ENCODE data around the gene ME1. TPM values are rescaled to one million over a fixed set of nuclear protein-coding genes. Genes with fewer than 3 reads are reported as not detected.

Gene ME1
- total and polyA plus RNA-seq, 2 of the 13 experiments (the other 11 are each of a cell fraction or from before 2014, with no cell fraction given), result not detected

DNA sequence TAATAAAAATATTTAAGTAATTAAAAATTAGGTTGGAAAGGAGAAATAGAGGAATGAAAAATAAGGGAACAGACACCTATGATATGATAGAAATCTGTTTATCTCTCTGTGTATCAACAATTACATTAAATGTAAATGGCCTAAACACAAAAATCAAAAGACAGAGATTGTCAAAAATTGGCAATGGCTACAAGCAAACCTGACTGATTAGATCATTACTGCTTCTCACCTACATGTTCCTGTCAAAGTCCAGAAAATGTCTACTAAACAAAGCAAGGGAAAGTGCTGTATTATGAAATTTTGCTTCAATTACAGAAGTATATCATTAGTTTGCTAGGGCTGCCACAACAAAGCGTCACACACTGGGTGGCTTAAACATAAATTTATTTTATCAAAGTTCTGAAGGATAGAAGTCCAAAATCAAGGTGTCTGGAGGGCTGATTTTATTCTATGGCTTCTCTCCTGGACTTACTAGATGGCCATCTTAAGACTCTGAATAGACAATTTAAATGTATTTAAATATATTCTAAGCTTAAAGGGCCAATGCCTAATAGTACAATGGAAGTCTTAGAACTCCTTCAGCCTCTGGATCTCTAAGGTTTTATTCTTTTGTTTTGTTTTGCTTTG lies 6.3 kb downstream of the ME1 start:
- H3K4me1 ChIP-seq (ENCODE audit: insufficient read depth, low read length), result no peaks in the 10 kb centered on the region
- intact Hi-C loops (cut with micrococcal nuclease; ENCODE audit: unreplicated experiment), result no loop called here

DNA sequence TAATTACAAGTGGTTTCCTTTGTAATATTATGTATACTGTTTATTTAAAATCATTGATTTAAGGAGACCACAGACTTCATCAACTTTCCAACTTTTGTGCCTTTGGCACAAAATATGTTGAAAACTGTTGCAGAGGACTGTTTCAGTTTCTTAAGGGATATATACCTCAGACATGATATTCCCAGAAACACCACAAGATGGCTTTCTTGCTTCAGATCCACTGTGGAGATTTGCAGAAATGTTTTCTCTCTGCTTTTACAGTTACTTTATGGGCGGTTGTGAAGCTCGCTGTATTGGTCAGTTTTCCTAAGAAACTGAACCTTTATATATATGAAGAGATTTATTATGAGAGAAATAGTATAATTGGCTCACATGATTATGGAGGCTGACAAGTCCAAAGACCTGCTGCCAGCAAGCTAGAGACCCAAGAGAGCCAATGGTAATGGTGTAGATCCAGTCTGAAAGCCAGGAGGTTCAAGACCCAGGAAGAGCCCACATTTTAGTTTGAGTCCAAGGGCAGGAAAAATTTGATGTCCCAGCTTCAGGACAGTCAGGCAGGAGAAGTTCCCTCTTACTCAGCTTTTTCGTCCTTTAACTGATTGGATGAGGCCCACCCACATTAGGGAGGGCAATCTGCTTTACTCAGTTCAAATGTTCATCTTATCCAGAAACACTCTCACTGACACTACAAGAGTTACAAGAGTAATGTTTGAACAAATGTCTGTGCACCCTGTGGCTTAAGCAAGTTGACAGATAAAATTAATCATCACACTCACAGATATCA lies 12.8 kb downstream of the ME1 start:
- BruUV-seq (replicated peaks), result no TSS peak
- ChIA-PET POLR2A (no interaction called here), CTCF (ENCODE audit: low intra/inter-chr PET ratio, low total read pairs) (interaction anchor here (0.9 to 1.9 kb wide), 2 partner anchors 94 to 96 kb away, joined by 5 to 18 read pairs; partner anchors contain the start of gene PRSS35)
- Histone ChIP-seq H3K36me3 (replicated peaks in 1 of 2; ENCODE audit: control insufficient read depth in 1 of 2, insufficient read depth in 2 of 2, low read length in 2 of 2) (no peaks in the 10 kb centered on the region), H3K9ac (ENCODE audit: insufficient read depth, low read depth, low read length) (no peak overlapping the region), H3K4me3 (replicated peaks in 1 of 3; ENCODE audit: insufficient read depth in 1 of 3, low read depth in 2 of 3, low read length in 3 of 3) (no peak overlapping the region), H3K4me2 (ENCODE audit: low read depth, low read length) (no peak overlapping the region), H2AFZ (ENCODE audit: low read length) (no peak overlapping the region), H3K79me2 (ENCODE audit: insufficient read depth, low read length) (no peaks in the 10 kb centered on the region), H3K27ac (ENCODE audit: extremely low read length, insufficient read depth, low read length) (no peak overlapping the region), H3K27me3 (ENCODE audit: control insufficient read depth in 1 of 2, insufficient read depth in 2 of 2, low read length in 2 of 2) (no peaks in the 10 kb centered on the region), H3K4me1 (ENCODE audit: insufficient read depth, low read length) (no peaks in the 10 kb centered on the region), H4K20me1 (ENCODE audit: insufficient read depth, low read length) (no peaks in the 10 kb centered on the region), H3K9me3 (ENCODE audit: low read length) (no peaks in the 10 kb centered on the region)
- ATAC-seq (peak; percentile 74), FAIRE-seq (peak; percentile 23), DNase-seq (ENCODE audit: low spot score) (peak; percentile 27)
- intact Hi-C loops (cut with micrococcal nuclease; ENCODE audit: unreplicated experiment) (loop anchor here (1.0 kb wide), 1 partner anchor 97 kb away; no protein-coding TSS in a partner anchor), in situ Hi-C loops (cut with HindIII; ENCODE audit: extremely low pct_ligation_motif_present, low pct_unique_long_range_greater_than_20kb) (loop anchor here (5.0 kb wide), 1 partner anchor 94 kb away; the partner anchor contains the start of gene PRSS35)
- WGBS (ENCODE audit: low lambda C conversion rate), result 6% methylated on average over 3 of the region's 3 CpGs
- TF ChIP-seq LCORL (IDR thresholded peaks at IDR 0.05) (no peak), LCORL (CRISPR knock-in tag; IDR thresholded peaks at IDR 0.05) (no peak), ATRX (CRISPR knock-in tag; IDR thresholded peaks at IDR 0.05; ENCODE audit: borderline replicate concordance) (no peak), TRIM24 (CRISPR knock-in tag; IDR thresholded peaks at IDR 0.05) (no peak), STAG1 (CRISPR knock-in tag; IDR thresholded peaks at IDR 0.05) (peak; percentile 53), ESRRA (CRISPR knock-in tag; IDR thresholded peaks at IDR 0.05; ENCODE audit: low read depth) (no peak), TGIF2 (CRISPR knock-in tag; IDR thresholded peaks at IDR 0.05) (no peak), NFYB (CRISPR knock-in tag; IDR thresholded peaks at IDR 0.05) (no peak), NFE2 (CRISPR knock-in tag; IDR thresholded peaks at IDR 0.05) (no peak), ZBTB7B (CRISPR knock-in tag; IDR thresholded peaks at IDR 0.05) (no peak), ZNF558 (CRISPR knock-in tag; IDR thresholded peaks at IDR 0.05; ENCODE audit: borderline replicate concordance) (no peak), SP2 (CRISPR knock-in tag; IDR thresholded peaks at IDR 0.05) (no peak), ZNF720 (CRISPR knock-in tag; IDR thresholded peaks at IDR 0.05) (no peak)
- TF ChIP-seq, protein P1, sequence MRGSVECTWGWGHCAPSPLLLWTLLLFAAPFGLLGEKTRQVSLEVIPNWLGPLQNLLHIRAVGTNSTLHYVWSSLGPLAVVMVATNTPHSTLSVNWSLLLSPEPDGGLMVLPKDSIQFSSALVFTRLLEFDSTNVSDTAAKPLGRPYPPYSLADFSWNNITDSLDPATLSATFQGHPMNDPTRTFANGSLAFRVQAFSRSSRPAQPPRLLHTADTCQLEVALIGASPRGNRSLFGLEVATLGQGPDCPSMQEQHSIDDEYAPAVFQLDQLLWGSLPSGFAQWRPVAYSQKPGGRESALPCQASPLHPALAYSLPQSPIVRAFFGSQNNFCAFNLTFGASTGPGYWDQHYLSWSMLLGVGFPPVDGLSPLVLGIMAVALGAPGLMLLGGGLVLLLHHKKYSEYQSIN (CRISPR knock-in tag; IDR thresholded peaks at IDR 0.05; ENCODE audit: borderline replicate concordance), result no peak
- TF ChIP-seq, protein P2, sequence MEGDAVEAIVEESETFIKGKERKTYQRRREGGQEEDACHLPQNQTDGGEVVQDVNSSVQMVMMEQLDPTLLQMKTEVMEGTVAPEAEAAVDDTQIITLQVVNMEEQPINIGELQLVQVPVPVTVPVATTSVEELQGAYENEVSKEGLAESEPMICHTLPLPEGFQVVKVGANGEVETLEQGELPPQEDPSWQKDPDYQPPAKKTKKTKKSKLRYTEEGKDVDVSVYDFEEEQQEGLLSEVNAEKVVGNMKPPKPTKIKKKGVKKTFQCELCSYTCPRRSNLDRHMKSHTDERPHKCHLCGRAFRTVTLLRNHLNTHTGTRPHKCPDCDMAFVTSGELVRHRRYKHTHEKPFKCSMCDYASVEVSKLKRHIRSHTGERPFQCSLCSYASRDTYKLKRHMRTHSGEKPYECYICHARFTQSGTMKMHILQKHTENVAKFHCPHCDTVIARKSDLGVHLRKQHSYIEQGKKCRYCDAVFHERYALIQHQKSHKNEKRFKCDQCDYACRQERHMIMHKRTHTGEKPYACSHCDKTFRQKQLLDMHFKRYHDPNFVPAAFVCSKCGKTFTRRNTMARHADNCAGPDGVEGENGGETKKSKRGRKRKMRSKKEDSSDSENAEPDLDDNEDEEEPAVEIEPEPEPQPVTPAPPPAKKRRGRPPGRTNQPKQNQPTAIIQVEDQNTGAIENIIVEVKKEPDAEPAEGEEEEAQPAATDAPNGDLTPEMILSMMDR (CRISPR knock-in tag; IDR thresholded peaks at IDR 0.05), result peak; percentile 54

More for the DNA sequence above, 6.3 kb downstream of the ME1 start:
- no peak overlapping the region for H3K27ac ChIP-seq (ENCODE audit: extremely low read length, insufficient read depth, low read length)
- no peaks in the 10 kb centered on the region for H3K9me3 ChIP-seq (ENCODE audit: low read length)
- DNase-seq (ENCODE audit: low spot score) (no peak), ATAC-seq (no peak), FAIRE-seq (no peak)
- H2AFZ ChIP-seq (ENCODE audit: low read length), result no peak overlapping the region
- no TSS peak for BruUV-seq (replicated peaks)
- POLR2A ChIA-PET, result no interaction called here
- H3K4me3 ChIP-seq (replicated peaks in 1 of 3; ENCODE audit: insufficient read depth in 1 of 3, low read depth in 2 of 3, low read length in 3 of 3), result no peak overlapping the region
- CTCF ChIA-PET (ENCODE audit: low intra/inter-chr PET ratio, low total read pairs), result no interaction called here
- 0% methylated on average over 1 of the region's 1 CpG for WGBS (ENCODE audit: low lambda C conversion rate)
- H3K79me2 ChIP-seq (ENCODE audit: insufficient read depth, low read length), result no peaks in the 10 kb centered on the region
- no peaks in the 10 kb centered on the region for H3K27me3 ChIP-seq (ENCODE audit: control insufficient read depth in 1 of 2, insufficient read depth in 2 of 2, low read length in 2 of 2)
- H3K9ac ChIP-seq (ENCODE audit: insufficient read depth, low read depth, low read length), result no peak overlapping the region
- H3K4me2 ChIP-seq (ENCODE audit: low read depth, low read length), result no peak overlapping the region
- in situ Hi-C loops (cut with HindIII; ENCODE audit: extremely low pct_ligation_motif_present, low pct_unique_long_range_greater_than_20kb), result no loop called here
- H4K20me1 ChIP-seq (ENCODE audit: insufficient read depth, low read length), result no peaks in the 10 kb centered on the region
- no peaks in the 10 kb centered on the region for H3K36me3 ChIP-seq (replicated peaks in 1 of 2; ENCODE audit: control insufficient read depth in 1 of 2, insufficient read depth in 2 of 2, low read length in 2 of 2)
- TF ChIP-seq MTF2 (CRISPR knock-in tag; IDR thresholded peaks at IDR 0.05; ENCODE audit: borderline replicate concordance), result no peak
- no peak for TF ChIP-seq ZNF432 (CRISPR knock-in tag; IDR thresholded peaks at IDR 0.05; ENCODE audit: borderline replicate concordance)
